HG02970 (cell line): ENCODE results near the gene PRMT2.

Experiments used
- ATAC-seq: cut with Tn5 transposase; IDR thresholded peaks from one replicate; pipeline ENCODE4 v1.9.1; 2021; ENCODE audit warnings: mild to moderate bottlenecking, moderate library complexity, moderate number of reproducible peaks; ENCODE audit not compliant: unreplicated experiment, low FRiP score

The PRMT2 gene

DNA sequence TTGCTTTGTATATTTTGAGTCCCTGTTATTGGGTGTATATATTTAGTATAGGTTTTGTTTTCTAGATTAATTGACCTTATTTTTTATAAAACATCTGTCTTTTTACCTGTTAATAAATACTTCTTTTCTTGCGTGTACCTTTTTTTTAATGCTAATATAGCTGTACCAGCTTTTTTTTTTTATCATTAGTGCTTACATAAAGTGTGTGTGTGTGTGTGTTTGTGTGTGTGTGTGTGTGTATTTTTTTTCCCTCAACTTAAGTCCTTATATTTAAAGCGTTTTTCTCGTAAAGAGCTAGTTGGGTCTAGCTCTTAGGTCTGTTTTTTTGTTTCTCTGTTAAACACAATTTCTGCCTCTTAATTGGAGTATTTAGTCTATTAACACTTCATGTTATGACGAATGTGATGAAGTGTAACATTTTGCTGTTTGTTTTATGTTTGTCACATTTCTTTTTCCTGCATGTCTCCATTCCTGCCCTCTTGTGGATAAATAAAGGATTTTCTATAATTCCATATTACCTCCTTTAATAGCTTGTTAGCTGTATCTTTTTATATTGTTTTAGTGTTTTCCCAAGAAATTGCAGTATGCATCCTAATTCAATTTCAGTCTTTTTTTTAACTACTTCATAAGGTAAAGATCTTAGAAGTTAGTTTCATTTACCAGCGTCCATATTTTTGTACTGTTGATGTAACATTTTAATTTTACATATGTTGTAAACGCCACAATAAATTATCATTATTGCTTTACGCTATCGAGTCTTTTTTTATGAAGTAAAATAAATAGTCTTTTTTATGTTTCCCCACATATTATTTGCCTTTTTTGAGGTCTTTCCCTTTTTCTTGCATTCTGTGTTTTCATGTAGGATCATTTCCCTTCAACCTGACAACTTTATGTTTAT, 4.3 kb downstream of the PRMT2 start:
- no peak for ATAC-seq

- ATAC-seq: no peak
These were observed 6.2 kb downstream of the PRMT2 start for GRCh38 chr21:46641656-46642055.

DNA sequence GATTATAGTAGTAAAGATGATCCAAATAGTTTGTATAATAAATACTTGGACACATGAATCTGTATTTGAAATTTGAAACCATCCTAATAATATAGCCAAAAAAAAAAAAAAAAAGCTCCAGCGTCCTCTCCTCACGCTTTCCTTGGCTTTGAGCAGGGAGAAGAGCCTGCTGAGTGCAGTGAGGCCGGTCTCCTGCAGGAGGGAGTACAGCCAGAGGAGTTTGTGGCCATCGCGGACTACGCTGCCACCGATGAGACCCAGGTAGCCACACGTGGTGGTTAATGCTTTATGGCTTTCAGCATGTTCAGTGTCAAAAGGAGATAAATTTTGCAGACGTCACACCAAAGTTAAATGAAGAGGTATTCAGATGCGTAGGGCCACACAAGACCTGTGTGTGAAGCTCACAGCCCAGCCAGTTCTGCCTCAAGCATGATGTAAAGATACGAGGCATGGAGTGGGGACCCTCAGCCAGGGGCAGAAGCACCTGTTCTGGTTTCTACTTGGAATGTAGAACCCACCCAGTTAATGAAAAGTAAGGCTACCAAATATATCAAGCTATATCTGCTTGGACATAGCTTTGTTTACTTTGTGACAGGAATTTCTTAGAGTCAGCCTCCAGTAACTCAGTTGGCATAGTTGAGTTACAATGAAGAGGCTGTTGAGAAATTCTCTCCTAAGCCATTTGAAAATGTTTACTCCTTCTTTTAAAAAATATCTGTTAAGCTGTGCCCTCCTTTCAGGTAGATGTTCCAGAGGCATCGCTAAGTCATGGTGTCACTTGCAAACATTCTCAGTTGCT, 8.1 kb downstream of the PRMT2 start:
- no peak for ATAC-seq

DNA sequence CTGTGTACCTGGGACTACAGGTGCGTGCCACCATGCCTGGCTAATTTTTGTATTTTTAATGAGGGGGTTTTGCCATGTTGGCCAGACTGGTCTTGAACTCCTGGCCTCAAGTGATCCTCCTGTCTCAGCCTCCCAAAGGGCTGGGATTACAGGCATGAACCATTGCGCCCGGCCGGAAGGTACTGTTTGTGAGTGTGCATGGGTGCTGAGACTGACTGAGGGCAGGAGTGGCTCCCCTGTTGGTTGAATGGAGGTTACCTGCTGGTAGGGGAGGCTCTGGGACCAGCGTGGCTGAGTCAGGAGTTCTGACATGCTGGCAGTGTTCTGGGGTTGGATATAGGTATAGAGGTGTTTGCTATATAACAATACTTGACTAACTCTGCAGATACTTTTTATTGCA, 10.4 kb downstream of the PRMT2 start:
- no peak for ATAC-seq

GRCh38 chr21:46646541-46647154, 11.2 kb downstream of the PRMT2 start:
- ATAC-seq: no peak

GRCh38 chr21:46648539-46648938, 13.1 kb downstream of the PRMT2 start:
- ATAC-seq: no peak

DNA sequence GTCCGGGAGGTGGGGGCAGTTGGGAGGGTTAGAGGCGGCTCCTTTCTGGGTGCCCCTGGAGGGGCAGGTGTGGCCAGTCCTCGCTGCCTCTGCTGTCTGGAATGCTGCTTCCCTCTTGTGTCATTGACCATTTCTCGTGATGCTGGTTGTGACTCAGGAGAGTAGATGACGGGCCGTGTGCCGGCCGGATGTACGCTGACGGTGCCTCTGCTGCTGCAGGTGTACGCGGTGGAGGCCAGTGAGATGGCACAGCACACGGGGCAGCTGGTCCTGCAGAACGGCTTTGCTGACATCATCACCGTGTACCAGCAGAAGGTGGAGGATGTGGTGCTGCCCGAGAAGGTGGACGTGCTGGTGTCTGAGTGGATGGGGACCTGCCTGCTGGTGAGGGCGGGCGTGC, 13.9 kb downstream of the PRMT2 start:
- ATAC-seq: no peak

DNA sequence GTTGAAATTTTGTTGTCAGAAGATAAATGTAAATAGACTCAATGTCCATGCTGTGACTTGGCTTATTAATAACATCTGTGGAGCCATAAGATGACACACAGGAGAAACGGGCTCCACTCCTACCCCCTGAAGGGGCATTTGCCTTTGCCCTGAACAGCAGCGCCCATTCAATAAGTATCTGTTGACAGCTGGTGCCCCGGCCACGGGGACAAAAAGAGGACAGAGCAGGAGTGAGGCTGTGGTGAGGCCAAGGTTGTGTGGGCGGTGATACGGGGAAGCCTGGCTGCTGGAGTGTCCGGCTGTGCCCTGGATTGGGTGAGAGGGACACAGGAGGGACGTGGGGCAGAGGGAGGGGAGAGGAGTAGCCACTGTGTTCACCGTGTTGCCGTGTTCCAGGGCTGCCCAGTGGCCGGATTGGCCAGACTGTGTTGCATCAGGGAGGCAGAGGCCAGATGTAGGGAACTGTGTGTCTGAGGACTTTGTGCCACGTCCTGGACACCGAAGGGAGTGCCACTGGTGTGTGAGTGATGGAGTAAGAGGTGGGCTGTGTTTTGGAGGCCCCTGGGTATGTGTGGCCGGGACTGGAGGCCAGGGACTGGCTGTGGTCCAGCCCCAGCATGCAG, 15.1 kb downstream of the PRMT2 start:
- no peak for ATAC-seq

GRCh38 chr21:46651121-46651520, 15.6 kb downstream of the PRMT2 start:
- ATAC-seq: no peak

GRCh38 chr21:46655230-46655629, 19.8 kb downstream of the PRMT2 start:
- no peak for ATAC-seq

DNA sequence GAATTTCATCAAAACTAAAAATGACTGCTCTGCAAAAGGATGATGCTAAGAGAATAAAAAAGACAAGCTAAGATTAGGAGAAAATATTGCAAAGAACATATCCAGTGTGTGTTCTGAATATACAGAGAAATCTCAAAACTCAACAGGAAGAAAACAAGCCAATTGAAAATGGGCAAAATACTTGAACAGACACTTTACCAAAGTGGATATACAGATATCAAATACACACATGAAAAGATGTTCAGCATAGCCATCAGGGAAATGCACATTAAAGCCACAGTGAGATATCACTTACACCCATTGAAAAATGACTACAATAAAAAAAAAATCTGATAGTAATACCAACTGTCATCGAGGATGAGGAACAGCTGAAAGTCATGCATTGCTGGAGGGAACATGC, 21.3 kb downstream of the PRMT2 start:
- no peak for ATAC-seq

- no peak for ATAC-seq
These were observed 25.0 kb downstream of the PRMT2 start for GRCh38 chr21:46660505-46660904.

GRCh38 chr21:46661211-46661625, 25.7 kb downstream of the PRMT2 start:
- ATAC-seq: no peak

DNA sequence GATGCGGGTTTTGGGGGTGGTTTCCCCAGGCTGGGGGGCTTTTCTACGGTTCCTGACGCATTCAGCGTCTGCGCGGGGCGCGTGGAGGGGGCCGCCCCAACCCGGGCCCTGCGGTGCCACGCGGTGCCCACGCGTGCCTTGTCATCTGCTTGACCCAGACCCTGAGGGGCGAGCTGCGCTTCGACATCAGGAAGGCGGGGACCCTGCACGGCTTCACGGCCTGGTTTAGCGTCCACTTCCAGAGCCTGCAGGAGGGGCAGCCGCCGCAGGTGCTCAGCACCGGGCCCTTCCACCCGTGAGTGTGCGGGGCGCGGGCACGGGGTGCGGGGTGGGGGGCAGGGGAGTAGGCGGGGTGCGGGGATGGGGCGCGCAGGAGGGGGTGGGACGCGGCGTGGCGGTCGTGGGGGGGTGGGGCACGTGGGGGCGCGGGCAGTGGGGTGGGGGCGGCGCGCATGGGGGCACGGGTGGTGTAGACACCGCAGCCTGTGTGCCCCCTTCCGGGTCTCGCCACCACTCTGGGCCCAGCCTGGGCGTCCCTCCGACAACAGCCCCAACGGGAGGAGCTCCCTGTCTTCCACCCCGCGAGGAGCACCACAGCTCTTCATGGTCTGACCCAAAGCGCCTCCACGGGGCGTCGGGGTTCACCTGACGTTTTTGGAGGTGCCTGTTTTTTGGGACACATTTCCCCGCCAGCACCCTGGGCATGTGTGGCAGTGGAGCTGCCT, 26.3 kb downstream of the PRMT2 start:
- ATAC-seq: no peak

DNA sequence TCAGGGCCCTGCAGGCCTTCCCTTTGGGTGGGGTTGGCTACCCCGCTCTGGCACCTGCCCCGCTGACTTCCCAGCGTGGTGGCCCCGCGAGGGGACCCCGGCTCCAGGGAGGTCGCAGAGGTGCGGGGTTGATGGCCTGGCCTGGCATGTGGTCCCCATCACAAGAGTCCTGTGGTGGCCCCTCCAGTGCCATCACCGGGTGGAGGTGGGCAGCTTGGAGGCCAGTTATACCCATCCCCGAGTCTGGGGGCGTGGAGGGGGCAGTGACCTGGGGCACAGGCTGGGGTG, 26.8 kb downstream of the PRMT2 start:
- ATAC-seq: no peak

DNA sequence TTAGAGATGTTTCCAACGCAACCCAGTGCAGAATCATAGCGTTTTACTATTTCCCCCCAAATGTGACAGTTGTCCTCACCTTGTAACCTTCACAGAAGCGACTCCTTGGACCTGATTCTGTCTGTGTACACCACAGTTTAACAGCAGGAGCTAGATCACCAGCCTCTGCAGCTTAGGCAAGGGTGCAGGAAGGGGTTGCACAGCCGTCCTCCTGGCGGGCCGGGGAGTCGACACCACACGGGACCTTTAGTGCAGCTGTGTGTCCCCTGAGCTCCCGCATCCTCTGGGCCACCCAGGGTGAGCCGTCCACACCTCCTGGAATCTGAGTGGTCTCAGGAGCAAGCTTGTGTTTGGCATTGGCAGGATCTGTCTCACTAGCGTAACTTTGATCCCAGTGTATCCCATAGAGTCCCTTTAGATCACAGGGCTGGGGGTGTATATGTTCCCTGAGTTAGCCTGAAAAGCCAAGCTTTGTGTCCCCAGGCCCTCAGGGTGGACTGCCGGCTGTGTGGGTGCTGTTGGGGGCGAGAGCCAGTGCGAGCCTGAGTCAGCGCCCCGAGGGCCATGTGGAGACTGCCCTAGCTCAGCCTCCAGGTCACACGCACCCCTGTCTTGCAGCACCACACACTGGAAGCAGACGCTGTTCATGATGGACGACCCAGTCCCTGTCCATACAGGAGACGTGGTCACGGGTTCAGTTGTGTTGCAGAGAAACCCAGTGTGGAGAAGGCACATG, 27.5 kb downstream of the PRMT2 start:
- no peak for ATAC-seq

- ATAC-seq: no peak
These were observed 28.3 kb downstream of the PRMT2 start for GRCh38 chr21:46663754-46664153.

GRCh38 chr21:46664316-46664995, 29.0 kb downstream of the PRMT2 start:
- ATAC-seq: no peak

- ATAC-seq: no peak
These were observed 30.1 kb downstream of the PRMT2 start for GRCh38 chr21:46665566-46665965.
